ENCODE data around the gene TUBB4B. TPM values are rescaled to one million over a fixed set of nuclear protein-coding genes. Genes with fewer than 3 reads are reported as not detected.

The TUBB4B gene
- total and polyA plus RNA-seq, 2 experiments from 2014 or later = 334 to 389 TPM

DNA sequence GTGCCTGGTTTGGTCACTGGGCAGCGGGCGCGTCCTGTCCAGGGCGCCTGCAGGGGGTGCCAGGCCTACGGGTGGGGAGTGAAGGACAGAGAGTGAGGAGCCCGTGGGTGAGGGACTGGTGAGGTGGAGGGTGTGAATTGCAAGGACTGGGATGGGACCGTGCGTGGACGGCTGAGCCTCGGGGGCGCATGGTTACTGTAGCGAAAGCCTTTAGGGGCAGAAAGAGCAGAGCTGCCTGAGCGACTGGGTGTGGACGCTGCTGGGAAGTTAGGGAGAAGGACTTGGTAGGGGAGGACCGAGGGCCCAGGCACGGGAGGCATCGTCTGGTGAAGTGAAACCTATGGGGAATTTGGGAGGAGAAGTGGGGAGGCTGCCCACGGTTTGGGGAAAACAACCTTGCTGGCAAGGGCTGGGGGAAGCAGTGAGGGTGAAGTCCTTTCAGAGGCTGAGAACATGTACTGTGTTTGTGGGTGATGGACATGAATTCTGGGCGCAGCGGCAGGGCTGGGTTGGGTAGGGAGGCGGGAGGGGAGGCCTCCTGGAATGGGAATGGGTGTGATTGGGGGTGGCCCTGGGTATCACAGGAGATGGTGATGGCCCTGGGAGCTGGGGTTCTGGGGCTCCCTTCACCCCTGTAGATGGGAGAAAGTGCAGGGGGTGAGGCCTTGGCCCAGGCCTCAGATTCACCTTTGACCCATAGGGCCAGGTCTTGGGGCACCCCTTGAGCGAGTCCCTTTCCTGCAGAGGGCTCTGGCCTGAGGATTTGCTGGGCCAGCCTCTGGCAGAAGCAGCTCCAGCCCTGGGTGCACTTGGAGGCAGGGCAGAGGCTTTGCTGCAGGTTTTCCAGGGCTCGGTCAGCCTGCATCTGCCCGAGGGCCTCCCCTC, 34.7 kb downstream of the TUBB4B start:
- peaks cover 12% of the 10 kb centered on the region for H3K4me1 ChIP-seq (ENCODE audit: insufficient read depth)
- Mint-ChIP-seq H3K27ac (peak overlapping the region; percentile 86), H3K4me1 (peaks cover 36% of the 10 kb centered on the region), H3K4me3 (no peak overlapping the region; the same call in 2 of the 3 replicates), H3K9me3 (no peaks in the 10 kb centered on the region; the same call in 2 of the 3 replicates), H3K36me3 (ENCODE audit: low read depth) (peaks cover 9% of the 10 kb centered on the region), H3K27me3 (ENCODE audit: insufficient read depth, low read depth, poor library complexity) (peaks cover 30% of the 10 kb centered on the region)
- no peaks in the 10 kb centered on the region for H3K36me3 ChIP-seq (ENCODE audit: insufficient read depth)
- 0 out of 2 replicates have a peak, but pooled peaks cover 13% of the 10 kb centered on the region for H3F3A ChIP-seq (replicated peaks; ENCODE audit: low read depth)
- no peaks in the 10 kb centered on the region for H3K9me2 ChIP-seq (ENCODE audit: insufficient read depth)
- no peak overlapping the region for H3K4me3 ChIP-seq
- H4K20me1 ChIP-seq (replicated peaks; ENCODE audit: insufficient read depth) = no peaks in the 10 kb centered on the region
- H3K27me3 ChIP-seq (ENCODE audit: insufficient read depth) = 0 out of 2 replicates have a peak, but pooled peaks cover 3% of the 10 kb centered on the region
- ATAC-seq (no peak), DNase-seq (ENCODE audit: low spot score) (no peak)
- peak overlapping the region; percentile 74; the same call in 1 of the 2 replicates for H3K27ac ChIP-seq (ENCODE audit: low read depth)
- TF ChIP-seq EZH2phosphoT487 (IDR thresholded peaks at IDR 0.05; ENCODE audit: unreplicated experiment) (no peak), POLR2AphosphoS5 (IDR thresholded peaks at IDR 0.05; ENCODE audit: low read depth) (no peak), NANOG (IDR thresholded peaks at IDR 0.05; ENCODE audit: borderline replicate concordance) (no peak), STAT1 (IDR thresholded peaks at IDR 0.05; ENCODE audit: unreplicated experiment) (no peak), CREB1 (CRISPR knock-in tag; IDR thresholded peaks at IDR 0.05; ENCODE audit: low read depth) (no peak), EZH2 (IDR thresholded peaks at IDR 0.05; ENCODE audit: low read depth, unreplicated experiment) (no peak)
- TF ChIP-seq, protein P1, sequence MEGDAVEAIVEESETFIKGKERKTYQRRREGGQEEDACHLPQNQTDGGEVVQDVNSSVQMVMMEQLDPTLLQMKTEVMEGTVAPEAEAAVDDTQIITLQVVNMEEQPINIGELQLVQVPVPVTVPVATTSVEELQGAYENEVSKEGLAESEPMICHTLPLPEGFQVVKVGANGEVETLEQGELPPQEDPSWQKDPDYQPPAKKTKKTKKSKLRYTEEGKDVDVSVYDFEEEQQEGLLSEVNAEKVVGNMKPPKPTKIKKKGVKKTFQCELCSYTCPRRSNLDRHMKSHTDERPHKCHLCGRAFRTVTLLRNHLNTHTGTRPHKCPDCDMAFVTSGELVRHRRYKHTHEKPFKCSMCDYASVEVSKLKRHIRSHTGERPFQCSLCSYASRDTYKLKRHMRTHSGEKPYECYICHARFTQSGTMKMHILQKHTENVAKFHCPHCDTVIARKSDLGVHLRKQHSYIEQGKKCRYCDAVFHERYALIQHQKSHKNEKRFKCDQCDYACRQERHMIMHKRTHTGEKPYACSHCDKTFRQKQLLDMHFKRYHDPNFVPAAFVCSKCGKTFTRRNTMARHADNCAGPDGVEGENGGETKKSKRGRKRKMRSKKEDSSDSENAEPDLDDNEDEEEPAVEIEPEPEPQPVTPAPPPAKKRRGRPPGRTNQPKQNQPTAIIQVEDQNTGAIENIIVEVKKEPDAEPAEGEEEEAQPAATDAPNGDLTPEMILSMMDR (conservative IDR thresholded peaks at IDR 0.05; ENCODE audit: low read depth in 2 of 2) = no peak
- TF ChIP-seq, protein P2, sequence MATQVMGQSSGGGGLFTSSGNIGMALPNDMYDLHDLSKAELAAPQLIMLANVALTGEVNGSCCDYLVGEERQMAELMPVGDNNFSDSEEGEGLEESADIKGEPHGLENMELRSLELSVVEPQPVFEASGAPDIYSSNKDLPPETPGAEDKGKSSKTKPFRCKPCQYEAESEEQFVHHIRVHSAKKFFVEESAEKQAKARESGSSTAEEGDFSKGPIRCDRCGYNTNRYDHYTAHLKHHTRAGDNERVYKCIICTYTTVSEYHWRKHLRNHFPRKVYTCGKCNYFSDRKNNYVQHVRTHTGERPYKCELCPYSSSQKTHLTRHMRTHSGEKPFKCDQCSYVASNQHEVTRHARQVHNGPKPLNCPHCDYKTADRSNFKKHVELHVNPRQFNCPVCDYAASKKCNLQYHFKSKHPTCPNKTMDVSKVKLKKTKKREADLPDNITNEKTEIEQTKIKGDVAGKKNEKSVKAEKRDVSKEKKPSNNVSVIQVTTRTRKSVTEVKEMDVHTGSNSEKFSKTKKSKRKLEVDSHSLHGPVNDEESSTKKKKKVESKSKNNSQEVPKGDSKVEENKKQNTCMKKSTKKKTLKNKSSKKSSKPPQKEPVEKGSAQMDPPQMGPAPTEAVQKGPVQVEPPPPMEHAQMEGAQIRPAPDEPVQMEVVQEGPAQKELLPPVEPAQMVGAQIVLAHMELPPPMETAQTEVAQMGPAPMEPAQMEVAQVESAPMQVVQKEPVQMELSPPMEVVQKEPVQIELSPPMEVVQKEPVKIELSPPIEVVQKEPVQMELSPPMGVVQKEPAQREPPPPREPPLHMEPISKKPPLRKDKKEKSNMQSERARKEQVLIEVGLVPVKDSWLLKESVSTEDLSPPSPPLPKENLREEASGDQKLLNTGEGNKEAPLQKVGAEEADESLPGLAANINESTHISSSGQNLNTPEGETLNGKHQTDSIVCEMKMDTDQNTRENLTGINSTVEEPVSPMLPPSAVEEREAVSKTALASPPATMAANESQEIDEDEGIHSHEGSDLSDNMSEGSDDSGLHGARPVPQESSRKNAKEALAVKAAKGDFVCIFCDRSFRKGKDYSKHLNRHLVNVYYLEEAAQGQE (IDR thresholded peaks at IDR 0.05; ENCODE audit: unreplicated experiment) = no peak
- no peaks in the 10 kb centered on the region for H3K79me2 ChIP-seq (replicated peaks; ENCODE audit: insufficient read depth)
- peak overlapping the region; percentile 88 for H3K4me2 ChIP-seq
- H2AFZ ChIP-seq = no peak overlapping the region

All from GM23338 (cell line).